ENCODE results near the gene PLA2G4A.

PLA2G4A gene

DNA sequence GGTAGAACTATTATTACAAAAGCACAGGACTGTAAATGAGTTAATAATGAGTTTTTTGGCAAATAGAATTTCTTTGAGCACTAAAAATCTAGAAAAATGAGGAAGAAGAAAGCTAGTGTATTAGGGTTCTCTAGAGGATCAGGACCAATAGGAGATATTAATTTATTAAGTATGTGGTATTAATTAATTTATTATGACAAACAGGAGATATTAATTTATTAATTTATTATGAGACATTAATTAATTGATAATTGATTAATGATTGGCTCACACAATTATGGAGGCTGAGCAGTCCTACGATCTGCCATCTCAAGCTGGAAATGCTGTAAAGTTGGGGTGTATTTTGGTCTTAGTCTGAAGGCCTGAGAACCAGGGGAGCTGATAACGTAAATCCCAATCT lies 31.2 kb downstream of the PLA2G4A start:
- TF ChIP-seq, protein P1, sequence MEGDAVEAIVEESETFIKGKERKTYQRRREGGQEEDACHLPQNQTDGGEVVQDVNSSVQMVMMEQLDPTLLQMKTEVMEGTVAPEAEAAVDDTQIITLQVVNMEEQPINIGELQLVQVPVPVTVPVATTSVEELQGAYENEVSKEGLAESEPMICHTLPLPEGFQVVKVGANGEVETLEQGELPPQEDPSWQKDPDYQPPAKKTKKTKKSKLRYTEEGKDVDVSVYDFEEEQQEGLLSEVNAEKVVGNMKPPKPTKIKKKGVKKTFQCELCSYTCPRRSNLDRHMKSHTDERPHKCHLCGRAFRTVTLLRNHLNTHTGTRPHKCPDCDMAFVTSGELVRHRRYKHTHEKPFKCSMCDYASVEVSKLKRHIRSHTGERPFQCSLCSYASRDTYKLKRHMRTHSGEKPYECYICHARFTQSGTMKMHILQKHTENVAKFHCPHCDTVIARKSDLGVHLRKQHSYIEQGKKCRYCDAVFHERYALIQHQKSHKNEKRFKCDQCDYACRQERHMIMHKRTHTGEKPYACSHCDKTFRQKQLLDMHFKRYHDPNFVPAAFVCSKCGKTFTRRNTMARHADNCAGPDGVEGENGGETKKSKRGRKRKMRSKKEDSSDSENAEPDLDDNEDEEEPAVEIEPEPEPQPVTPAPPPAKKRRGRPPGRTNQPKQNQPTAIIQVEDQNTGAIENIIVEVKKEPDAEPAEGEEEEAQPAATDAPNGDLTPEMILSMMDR (IDR thresholded peaks at IDR 0.05; ENCODE audit: low read depth, low read length, missing control alignments) = no peak
- no peak overlapping the region for H3K4me3 ChIP-seq (replicated peaks; ENCODE audit: low read depth, low read length)
- no peak for DNase-seq (ENCODE audit: extremely low read depth, low read depth)

GRCh38 chr1:186864296-186864695 lies 35.5 kb downstream of the PLA2G4A start:
- DNase-seq (ENCODE audit: extremely low read depth, low read depth) = no peak
- no peak overlapping the region for H3K4me3 ChIP-seq (replicated peaks; ENCODE audit: low read depth, low read length)
- TF ChIP-seq, protein P1 (IDR thresholded peaks at IDR 0.05; ENCODE audit: low read depth, low read length, missing control alignments) = no peak

DNA sequence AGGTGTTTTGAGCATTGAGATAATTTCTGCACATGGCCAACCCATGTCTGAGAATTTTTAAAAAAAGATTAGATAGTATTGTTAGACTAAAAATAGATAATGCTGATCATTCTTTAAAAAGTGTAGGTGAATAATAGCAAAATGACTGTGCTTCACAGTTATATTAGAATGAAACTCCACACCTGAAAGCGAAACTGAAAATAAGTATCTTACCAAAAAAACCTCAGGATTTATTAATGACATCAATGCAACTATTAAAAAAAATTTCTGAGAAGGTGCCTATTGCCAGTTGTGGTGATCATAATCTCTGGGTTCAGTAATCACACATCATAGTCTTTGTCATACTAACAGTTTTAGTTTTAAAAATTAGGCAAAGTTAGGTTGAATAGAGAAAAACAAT lies 36.5 kb downstream of the PLA2G4A start:
- no peak for DNase-seq (ENCODE audit: extremely low read depth, low read depth)
- no peak overlapping the region for H3K4me3 ChIP-seq (replicated peaks; ENCODE audit: low read depth, low read length)
- TF ChIP-seq, protein P1 (IDR thresholded peaks at IDR 0.05; ENCODE audit: low read depth, low read length, missing control alignments) = no peak

GRCh38 chr1:186865857-186866256 lies 37.1 kb downstream of the PLA2G4A start:
- no peak for DNase-seq (ENCODE audit: extremely low read depth, low read depth)
- TF ChIP-seq, protein P1 (IDR thresholded peaks at IDR 0.05; ENCODE audit: low read depth, low read length, missing control alignments) = no peak
- H3K4me3 ChIP-seq (replicated peaks; ENCODE audit: low read depth, low read length) = no peak overlapping the region

DNA sequence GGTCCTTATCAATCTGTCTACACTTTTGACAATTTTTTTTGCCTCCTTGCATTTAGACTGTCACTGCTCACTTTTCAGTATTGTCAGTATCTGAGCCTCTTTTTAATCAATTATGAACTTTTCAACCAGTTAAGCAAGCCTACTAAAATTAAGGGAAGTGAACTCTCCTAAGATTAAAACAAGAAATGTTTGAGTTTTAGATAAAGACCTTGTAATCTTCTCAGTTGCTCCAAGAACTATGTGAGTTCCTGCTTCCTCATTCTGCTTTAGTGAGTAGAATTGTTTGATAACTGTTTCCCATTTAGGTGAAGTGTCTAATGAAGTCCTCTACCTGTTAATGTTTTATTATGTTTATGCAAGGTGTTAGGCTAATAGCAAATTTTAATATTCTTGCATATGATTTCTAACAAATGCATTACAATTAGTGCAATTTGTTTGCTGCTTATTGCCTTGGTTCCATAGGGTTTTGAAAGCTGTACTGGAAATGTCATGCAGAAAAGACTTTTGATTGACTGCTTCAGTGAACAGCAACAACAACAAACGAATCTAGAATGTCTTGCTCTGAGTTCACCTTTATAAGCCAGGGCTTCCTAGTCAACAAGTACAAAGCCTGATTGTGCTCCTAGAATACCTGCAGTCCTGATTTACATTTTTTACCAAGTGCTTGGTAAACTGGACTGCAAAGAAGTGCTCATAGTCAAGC lies 40.9 kb downstream of the PLA2G4A start:
- TF ChIP-seq, protein P1 (IDR thresholded peaks at IDR 0.05; ENCODE audit: low read depth, low read length, missing control alignments) = no peak
- H3K4me3 ChIP-seq (replicated peaks; ENCODE audit: low read depth, low read length) = no peak overlapping the region
- DNase-seq (ENCODE audit: extremely low read depth, low read depth) = no peak

GRCh38 chr1:186871784-186872183 lies 43.0 kb downstream of the PLA2G4A start:
- TF ChIP-seq, protein P1 (IDR thresholded peaks at IDR 0.05; ENCODE audit: low read depth, low read length, missing control alignments) = no peak
- no peak for DNase-seq (ENCODE audit: extremely low read depth, low read depth)
- H3K4me3 ChIP-seq (replicated peaks; ENCODE audit: low read depth, low read length) = no peak overlapping the region

- no peak for DNase-seq (ENCODE audit: extremely low read depth, low read depth)
- no peak overlapping the region for H3K4me3 ChIP-seq (replicated peaks; ENCODE audit: low read depth, low read length)
- TF ChIP-seq, protein P1 (IDR thresholded peaks at IDR 0.05; ENCODE audit: low read depth, low read length, missing control alignments) = no peak
Observed at GRCh38 chr1:186872291-186872690, 43.5 kb downstream of the PLA2G4A start.
